ENCODE results near the gene SLC7A14.

SLC7A14 gene

DNA sequence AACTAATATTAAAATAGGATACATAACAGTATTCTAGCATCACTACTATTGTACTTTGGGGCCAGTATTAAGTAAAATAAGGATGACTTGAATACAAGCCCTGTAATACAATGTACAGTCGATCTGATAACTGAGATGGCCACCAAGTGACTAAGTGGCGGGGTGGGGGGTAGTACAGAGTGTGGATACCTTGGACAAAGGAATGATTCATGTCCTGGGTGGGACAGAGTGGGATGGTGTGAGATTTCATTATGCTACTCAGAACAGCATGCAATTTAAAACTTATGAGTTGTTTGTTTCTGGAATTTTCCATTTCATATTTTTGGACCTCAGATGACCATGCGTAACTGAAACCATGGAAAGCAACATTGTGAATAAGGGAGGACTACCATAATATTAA, 46.0 kb downstream of the SLC7A14 start:
- TF ChIP-seq TAF1 (IDR thresholded peaks at IDR 0.05; ENCODE audit: borderline replicate concordance, insufficient read depth, low read length) (no peak), FOXP2 (optimal IDR thresholded peaks at IDR 0.05; ENCODE audit: borderline replicate concordance, extremely low read depth, extremely low read length, insufficient read depth) (no peak), SIN3A (IDR thresholded peaks at IDR 0.05; ENCODE audit: borderline replicate concordance, insufficient read depth, low read length) (no peak), POLR2AphosphoS5 (IDR thresholded peaks at IDR 0.05; ENCODE audit: low read depth, low read length) (no peak)
- TF ChIP-seq, protein P1, sequence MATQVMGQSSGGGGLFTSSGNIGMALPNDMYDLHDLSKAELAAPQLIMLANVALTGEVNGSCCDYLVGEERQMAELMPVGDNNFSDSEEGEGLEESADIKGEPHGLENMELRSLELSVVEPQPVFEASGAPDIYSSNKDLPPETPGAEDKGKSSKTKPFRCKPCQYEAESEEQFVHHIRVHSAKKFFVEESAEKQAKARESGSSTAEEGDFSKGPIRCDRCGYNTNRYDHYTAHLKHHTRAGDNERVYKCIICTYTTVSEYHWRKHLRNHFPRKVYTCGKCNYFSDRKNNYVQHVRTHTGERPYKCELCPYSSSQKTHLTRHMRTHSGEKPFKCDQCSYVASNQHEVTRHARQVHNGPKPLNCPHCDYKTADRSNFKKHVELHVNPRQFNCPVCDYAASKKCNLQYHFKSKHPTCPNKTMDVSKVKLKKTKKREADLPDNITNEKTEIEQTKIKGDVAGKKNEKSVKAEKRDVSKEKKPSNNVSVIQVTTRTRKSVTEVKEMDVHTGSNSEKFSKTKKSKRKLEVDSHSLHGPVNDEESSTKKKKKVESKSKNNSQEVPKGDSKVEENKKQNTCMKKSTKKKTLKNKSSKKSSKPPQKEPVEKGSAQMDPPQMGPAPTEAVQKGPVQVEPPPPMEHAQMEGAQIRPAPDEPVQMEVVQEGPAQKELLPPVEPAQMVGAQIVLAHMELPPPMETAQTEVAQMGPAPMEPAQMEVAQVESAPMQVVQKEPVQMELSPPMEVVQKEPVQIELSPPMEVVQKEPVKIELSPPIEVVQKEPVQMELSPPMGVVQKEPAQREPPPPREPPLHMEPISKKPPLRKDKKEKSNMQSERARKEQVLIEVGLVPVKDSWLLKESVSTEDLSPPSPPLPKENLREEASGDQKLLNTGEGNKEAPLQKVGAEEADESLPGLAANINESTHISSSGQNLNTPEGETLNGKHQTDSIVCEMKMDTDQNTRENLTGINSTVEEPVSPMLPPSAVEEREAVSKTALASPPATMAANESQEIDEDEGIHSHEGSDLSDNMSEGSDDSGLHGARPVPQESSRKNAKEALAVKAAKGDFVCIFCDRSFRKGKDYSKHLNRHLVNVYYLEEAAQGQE (IDR thresholded peaks at IDR 0.05; ENCODE audit: insufficient read depth in 1 of 2, low read depth in 2 of 2, low read length in 2 of 2), result no peak

DNA sequence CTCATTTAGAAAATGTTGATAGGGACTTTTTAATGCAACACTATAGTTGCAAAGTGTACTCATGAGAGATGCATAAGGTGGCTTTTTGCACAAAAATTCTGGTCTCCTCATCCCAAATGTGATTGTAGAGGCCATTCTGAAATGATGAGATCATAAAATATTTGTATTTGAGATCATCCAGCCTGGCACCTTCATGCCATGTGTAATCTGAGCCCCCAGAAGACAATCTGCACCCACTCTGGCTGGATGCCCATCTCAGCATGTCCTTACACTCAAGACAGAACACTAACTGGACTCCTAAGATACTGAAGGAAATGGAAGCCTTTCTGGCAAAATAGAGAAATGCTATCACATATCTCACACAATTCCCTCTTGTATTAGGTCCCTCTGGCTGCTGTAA, 49.2 kb downstream of the SLC7A14 start:
- no peak for TF ChIP-seq SIN3A (IDR thresholded peaks at IDR 0.05; ENCODE audit: borderline replicate concordance, insufficient read depth, low read length)
- TF ChIP-seq TAF1 (IDR thresholded peaks at IDR 0.05; ENCODE audit: borderline replicate concordance, insufficient read depth, low read length), result no peak
- no peak for TF ChIP-seq POLR2AphosphoS5 (IDR thresholded peaks at IDR 0.05; ENCODE audit: low read depth, low read length)
- no peak for TF ChIP-seq FOXP2 (optimal IDR thresholded peaks at IDR 0.05; ENCODE audit: borderline replicate concordance, extremely low read depth, extremely low read length, insufficient read depth)
- TF ChIP-seq, protein P1 (IDR thresholded peaks at IDR 0.05; ENCODE audit: insufficient read depth in 1 of 2, low read depth in 2 of 2, low read length in 2 of 2), result no peak

DNA sequence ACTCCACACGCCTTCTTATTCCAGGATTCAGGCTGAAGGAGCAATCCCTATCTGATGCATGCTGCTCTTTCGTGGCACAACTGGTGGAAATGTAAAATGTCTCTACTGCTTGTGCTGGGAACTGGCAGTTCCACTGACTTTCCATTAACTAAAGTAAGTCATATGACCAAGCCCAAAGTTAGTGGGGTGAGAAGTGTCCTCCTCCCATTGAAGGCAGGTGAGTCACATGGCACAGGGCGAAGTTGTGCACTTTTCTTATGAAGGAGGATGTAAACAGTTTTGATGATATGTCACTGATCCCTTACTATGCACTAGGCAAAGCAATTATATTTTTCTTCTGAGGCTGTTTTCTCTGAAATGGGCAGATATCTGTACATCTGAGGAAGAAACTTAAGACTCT, 51.6 kb downstream of the SLC7A14 start:
- TF ChIP-seq SIN3A (IDR thresholded peaks at IDR 0.05; ENCODE audit: borderline replicate concordance, insufficient read depth, low read length) (no peak), FOXP2 (optimal IDR thresholded peaks at IDR 0.05; ENCODE audit: borderline replicate concordance, extremely low read depth, extremely low read length, insufficient read depth) (no peak), POLR2AphosphoS5 (IDR thresholded peaks at IDR 0.05; ENCODE audit: low read depth, low read length) (no peak), TAF1 (IDR thresholded peaks at IDR 0.05; ENCODE audit: borderline replicate concordance, insufficient read depth, low read length) (no peak)
- TF ChIP-seq, protein P1 (IDR thresholded peaks at IDR 0.05; ENCODE audit: insufficient read depth in 1 of 2, low read depth in 2 of 2, low read length in 2 of 2), result no peak

DNA sequence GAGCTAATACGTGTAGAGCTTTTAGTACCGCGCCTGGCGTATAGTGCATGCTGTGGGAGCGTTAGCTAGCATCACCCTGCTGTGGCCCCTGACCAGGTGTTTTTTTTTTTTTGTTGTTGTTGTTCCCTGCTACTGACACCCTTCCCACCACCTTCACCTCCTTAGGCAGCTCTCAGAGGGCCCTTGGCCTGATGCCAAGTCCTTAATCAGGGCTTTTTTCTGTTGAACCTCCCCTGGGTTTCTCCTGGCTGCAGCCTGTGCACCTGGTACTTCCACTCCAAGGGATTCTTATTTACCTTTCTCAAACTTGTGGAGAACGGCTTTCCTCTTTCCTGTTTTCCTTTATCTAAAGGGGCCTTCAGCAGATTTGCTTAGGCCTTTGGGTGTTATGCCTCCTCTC, 53.3 kb downstream of the SLC7A14 start:
- TF ChIP-seq TAF1 (IDR thresholded peaks at IDR 0.05; ENCODE audit: borderline replicate concordance, insufficient read depth, low read length) (no peak), SIN3A (IDR thresholded peaks at IDR 0.05; ENCODE audit: borderline replicate concordance, insufficient read depth, low read length) (no peak)

DNA sequence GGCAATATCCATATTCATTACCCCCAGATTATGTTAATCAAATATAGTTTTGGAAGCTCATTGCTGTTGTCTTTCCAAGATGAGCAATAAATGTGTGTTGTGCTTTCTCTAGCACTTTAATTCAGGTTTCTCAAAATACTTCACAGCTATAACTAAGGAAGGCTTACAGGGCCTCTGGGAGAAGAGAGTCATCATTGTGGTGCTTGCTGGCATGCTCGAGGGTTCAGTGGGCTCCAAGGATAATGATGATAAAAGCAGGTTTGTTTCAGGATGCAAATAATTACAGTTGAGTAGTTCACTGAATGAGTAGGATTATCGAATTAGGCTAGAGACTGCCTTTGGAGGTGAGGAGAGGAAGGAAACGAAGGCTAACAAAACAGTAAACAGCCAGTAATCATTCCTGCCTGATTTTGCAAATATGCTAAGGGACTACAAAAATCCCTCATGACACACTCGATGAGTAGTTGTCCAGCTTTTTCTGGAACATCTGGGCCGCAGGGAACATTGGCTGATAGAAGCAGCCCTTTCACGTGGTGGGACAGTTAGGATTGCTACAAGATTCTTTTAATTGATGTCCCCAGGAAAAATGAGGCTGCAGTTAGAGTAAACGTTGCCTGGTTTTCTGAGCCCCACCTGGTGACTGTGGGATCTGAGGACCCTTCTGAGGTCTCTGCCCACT, 54.1 kb downstream of the SLC7A14 start:
- TF ChIP-seq, protein P1 (IDR thresholded peaks at IDR 0.05; ENCODE audit: insufficient read depth in 1 of 2, low read depth in 2 of 2, low read length in 2 of 2), result peak in 1 of 2 experiments; percentile 34; a peak in 1 of 4 replicates
- TF ChIP-seq FOXP2 (optimal IDR thresholded peaks at IDR 0.05; ENCODE audit: borderline replicate concordance, extremely low read depth, extremely low read length, insufficient read depth), result no peak

Data from PFSK-1 (cell line).